Kidney (tissue), 22 donors: ENCODE results near the gene FOXB2. TPM values are rescaled to one million over a fixed set of nuclear protein-coding genes. Genes with fewer than 3 reads are reported as not detected.
A peak's percentile ranks its signal among the peaks of the same experiment; 100 is the strongest.
"Not testable (repeated sequence)": the region's sequence is repeated elsewhere in the genome, so short reads cannot be mapped to it uniquely, and the experiment has no call there.

Source experiments
- DNase-seq, 5 donors: peaks; one replicate each; pipeline ENCODE4 v3.0.0-alpha.2; 2013 to 2020
- FAIRE-seq: peaks from 2 replicates; lab custom pipeline; 2012; peaks lifted over from hg19 to GRCh38; lab: Jason Lieb, UNC
- H3K27ac ChIP-seq, 2 donors: one replicate each; pipeline ENCODE4 v1.7.0; 2013; ENCODE audit warnings: low read depth in 2 of 2, low read length in 2 of 2, inconsistent platforms in 1 of 2
- H3K27me3 ChIP-seq: one replicate; pipeline ENCODE4 v1.7.1; 2013; ENCODE audit warnings: low read length, inconsistent platforms; ENCODE audit not compliant: control insufficient read depth, insufficient read depth
- H3K36me3 ChIP-seq, 3 donors: one replicate each; pipeline versions ENCODE4 v1.7.0 to v1.7.1; 2013; ENCODE audit warnings: low read length in 3 of 3, control low read depth in 1 of 3, inconsistent platforms in 1 of 3; ENCODE audit not compliant: insufficient read depth in 3 of 3, control insufficient read depth in 2 of 3
- H3K4me1 ChIP-seq, 3 donors: one replicate each; pipeline versions ENCODE4 v1.7.0 to v1.7.1; 2013; ENCODE audit warnings: low read length in 3 of 3, inconsistent platforms in 1 of 3, low read depth in 1 of 3; ENCODE audit not compliant: control insufficient read depth in 2 of 3, insufficient read depth in 2 of 3
- H3K4me3 ChIP-seq, 3 donors: one replicate each; pipeline versions ENCODE4 v1.7.0 to v1.8.1; 2013; ENCODE audit warnings: low read length in 3 of 3, control low read depth in 1 of 3, inconsistent platforms in 1 of 3
- H3K9ac ChIP-seq, 3 donors: one replicate each; pipeline versions ENCODE4 v1.7.0 to v1.7.1; 2013; ENCODE audit warnings: low read length in 3 of 3, control low read depth in 1 of 3, inconsistent platforms in 1 of 3
- H3K9me3 ChIP-seq, 3 donors: one replicate each; pipeline versions ENCODE4 v1.7.0 to v1.7.1; 2013; ENCODE audit warnings: low read length in 3 of 3, control low read depth in 1 of 3, inconsistent platforms in 1 of 3; ENCODE audit not compliant: control insufficient read depth in 2 of 3, insufficient read depth in 1 of 3
- CTCF ChIP-seq: IDR thresholded peaks from 3 replicates; pipeline ENCODE4 v1.5.1; 2012; ENCODE audit warnings: mild to moderate bottlenecking, moderate library complexity, borderline replicate concordance; ENCODE audit not compliant: insufficient read depth; ENCODE audit errors: extremely low read depth
- intact Hi-C: fragments of 100-400 bp; cut with DNase I; formaldehyde crosslinking; loops from one replicate; pipeline ENCODE4 v1.11.1; 2022
- long read RNA-seq, 10 donors: library from polyadenylated mRNA in 1 of 10; unstranded in 1 of 10; transcript quantifications; one replicate each; pipeline ENCODE4 v2.0.0 and lab custom pipeline, GENCODE V29; 2021 to 2026
- polyA plus RNA-seq: library from polyadenylated mRNA; stranded (reverse); fragments of 350-450 nt; fragmentation: Illumina TruSeq; extraction: RNeasy Lipid Tissue Mini Kit (QIAGEN cat#74804); gene quantifications from one replicate; pipeline ENCODE4 v1.2.3, GENCODE V29; 2014; ENCODE audit warnings: low read depth, low replicate concordance; ENCODE audit not compliant: insufficient read depth
- total RNA-seq: library from RNA; stranded (reverse); fragmentation: NEBNext Ultra II Directional; extraction: Animal tissue kit (Norgen Biotek cat#: 25700); gene quantifications from one replicate; pipeline ENCODE4 v1.2.1, GENCODE V29; 2021
- donor health status: control.
- donor health status: control.
- donor health status: control.
- donor health status: control.
- donor health status: control.
- donor health status: DM: yes; HTN: yes; CAD: no.
- donor health status: Normal renal cell carcinoma (clear cell type).

The FOXB2 gene
- total RNA-seq (not detected), polyA plus RNA-seq (not detected)
- long read RNA-seq, donor 1, result 0 reads
- long read RNA-seq, donor 2, result 0 reads
- long read RNA-seq, donor 3, result 0 reads
- long read RNA-seq, donor 4, result 0 reads
- long read RNA-seq, donor 5, result 0 reads
- long read RNA-seq, donor 6, result 0 reads
- long read RNA-seq, donor 7, result 0 reads
- long read RNA-seq, donor 8, result 0 reads
- long read RNA-seq, donor 9, result 0 reads
- long read RNA-seq, donor 10, result 0 reads

GRCh38 chr9:77019236-77019925 lies at the start of gene FOXB2:
FOXB2 (plus strand) TSS chr9:77019655; CDS start chr9:77019655, 0 bp downstream.
- peaks cover 0 to 13% (median 5%) of the 10 kb centered on the region in 3 donors for H3K4me1 ChIP-seq
- no peaks in the 10 kb centered on the region for H3K36me3 ChIP-seq
- no peak for TF ChIP-seq CTCF
- peaks cover 85% of the 10 kb centered on the region for H3K27me3 ChIP-seq
- H3K9me3 ChIP-seq, result no peaks in the 10 kb centered on the region
- no peak within 1 kb of the TSS for H3K27ac ChIP-seq
- H3K4me3 ChIP-seq, result no peak within 1 kb of the TSS
- intact Hi-C loops, result no loop called here
- peak in 2 of 5 donors; percentile 17 to 45 for DNase-seq
- no peak for FAIRE-seq
- no peak within 1 kb of the TSS for H3K9ac ChIP-seq

- no peak overlapping the region for H3K4me3 ChIP-seq
- TF ChIP-seq CTCF, result no peak
- DNase-seq, result no peak
- H3K36me3 ChIP-seq, result no peaks in the 10 kb centered on the region
- no peaks in the 10 kb centered on the region for H3K27me3 ChIP-seq
- H3K9ac ChIP-seq, result no peak overlapping the region
- H3K4me1 ChIP-seq, result no peaks in the 10 kb centered on the region
- H3K9me3 ChIP-seq, result no peaks in the 10 kb centered on the region
- no peak overlapping the region for H3K27ac ChIP-seq
- intact Hi-C loops, result no loop called here
- no peak for FAIRE-seq
These were observed 49.7 kb upstream of the FOXB2 start for GRCh38 chr9:76969716-76970115.

GRCh38 chr9:76978831-76979230 lies 40.6 kb upstream of the FOXB2 start:
- H3K9ac ChIP-seq, H3K9me3 ChIP-seq, H3K4me1 ChIP-seq, H3K27me3 ChIP-seq, H3K4me3 ChIP-seq, FAIRE-seq, DNase-seq, H3K27ac ChIP-seq, H3K36me3 ChIP-seq, intact Hi-C loops: not testable (repeated sequence)

GRCh38 chr9:76980566-76980965 lies 38.9 kb upstream of the FOXB2 start:
- Histone ChIP-seq H3K9ac (no peak overlapping the region), H3K4me1 (no peaks in the 10 kb centered on the region), H3K27ac (no peak overlapping the region), H3K4me3 (no peak overlapping the region), H3K9me3 (no peaks in the 10 kb centered on the region), H3K36me3 (no peaks in the 10 kb centered on the region), H3K27me3 (no peaks in the 10 kb centered on the region)
- intact Hi-C loops, result no loop called here
- DNase-seq (no peak), FAIRE-seq (no peak)
- TF ChIP-seq CTCF, result no peak
